ENCODE data around the gene SPOCK2.

DNA sequence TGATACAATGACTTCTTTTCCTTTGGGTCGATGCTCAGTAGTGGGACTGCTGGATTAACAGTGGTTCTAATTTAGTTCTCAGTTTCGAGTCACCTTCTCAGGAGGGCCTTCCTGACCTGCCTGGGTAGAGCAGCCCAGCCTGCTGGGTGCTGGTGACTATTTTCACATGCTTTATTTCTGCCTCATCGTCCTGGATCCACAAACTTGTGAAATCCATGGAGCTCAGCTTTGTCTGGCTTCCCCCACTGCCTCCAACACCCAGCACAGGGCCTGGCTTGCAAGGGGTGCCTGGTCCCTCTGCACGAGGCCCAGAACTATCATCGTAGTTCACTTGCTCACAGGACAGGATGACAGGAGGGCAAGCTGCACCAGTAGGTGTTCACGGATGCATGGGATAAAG lies 46.9 kb downstream of the SPOCK2 start:
- TF ChIP-seq POLR2A (IDR thresholded peaks at IDR 0.05) (no peak), CTCF (IDR thresholded peaks at IDR 0.05) (no peak)
